Gastroesophageal sphincter (tissue), 4 donors: ENCODE results near the gene TSPO2. TPM values are rescaled to one million over a fixed set of nuclear protein-coding genes. Genes with fewer than 3 reads are reported as not detected.

Source experiments
- ATAC-seq: fragments of 150-250 bp; one replicate; pipeline ENCODE4 v1.9.1; 2016; ENCODE audit warnings: mild to moderate bottlenecking, moderate library complexity
- H3K27ac ChIP-seq, 4 donors: fragments of 200-600 bp; sonication (generic) in 3 of 4; 1 replicate in 3 of 4; 2 replicates in 1 of 4; pipeline ENCODE4 v1.5.1; 2016 to 2019
- H3K27me3 ChIP-seq: fragments of 200-600 bp; sonication (generic); one replicate; pipeline ENCODE4 v1.5.1; 2019
- H3K36me3 ChIP-seq, 2 donors: fragments of 200-600 bp; sonication (generic); one replicate each; pipeline ENCODE4 v1.5.1; 2019; ENCODE audit warnings: control low read depth in 1 of 2
- H3K4me1 ChIP-seq, 3 donors: fragments of 200-600 bp; sonication (generic); 1 replicate in 2 of 3; 2 replicates in 1 of 3; pipeline ENCODE4 v1.5.1; 2016 to 2019; ENCODE audit warnings: control low read depth in 2 of 3
- H3K4me3 ChIP-seq, 2 donors: fragments of 200-600 bp; sonication (generic); one replicate each; pipeline ENCODE4 v1.5.1; 2019; ENCODE audit warnings: mild to moderate bottlenecking in 1 of 2, moderate library complexity in 1 of 2
- H3K9me3 ChIP-seq, 3 donors: fragments of 200-600 bp; sonication (generic); one replicate each; pipeline ENCODE4 v1.5.1; 2017 to 2019; ENCODE audit warnings: control low read depth in 2 of 3
- CTCF ChIP-seq, 4 experiments: fragments of 200-600 bp in 2 of 4; fragments of 450-650 bp in 2 of 4; sonication (generic) in 1 of 4; IDR thresholded peaks; one replicate each; pipeline ENCODE4 v1.5.1; 2017 to 2019; ENCODE audit warnings: antibody characterized with exemption in 4 of 4, mild to moderate bottlenecking in 2 of 4, moderate library complexity in 2 of 4
- EP300 ChIP-seq: sonication (generic); formaldehyde crosslinking; IDR thresholded peaks from one replicate; pipeline ENCODE4 v1.6.1; 2017; ENCODE audit warnings: antibody characterized with exemption, mild to moderate bottlenecking
- POLR2A ChIP-seq, 2 donors: fragments of 450-650 bp; IDR thresholded peaks; one replicate each; pipeline ENCODE4 v1.6.1; 2017; ENCODE audit warnings: antibody characterized with exemption in 2 of 2, mild to moderate bottlenecking in 2 of 2, moderate library complexity in 1 of 2
- POLR2AphosphoS5 ChIP-seq: sonication (generic); formaldehyde crosslinking; IDR thresholded peaks from one replicate; pipeline ENCODE4 v1.6.1; 2017; ENCODE audit warnings: antibody characterized with exemption
- WGBS, 2 donors: methylation state at CpG; one replicate each; pipeline ENCODE4 v1.1.5; 2018; ENCODE audit warnings: low coverage in 1 of 2; 5-methylcytosine and 5-hydroxymethylcytosine counted together
- total RNA-seq, 4 donors: library from RNA; depleted of rRNA; stranded (reverse); fragments of >200 nt; gene quantifications; one replicate each; pipeline ENCODE4 v1.1.0, GENCODE V29; 2016

The TSPO2 gene
- total RNA-seq, 4 donors from 2014 or later = not detected

DNA sequence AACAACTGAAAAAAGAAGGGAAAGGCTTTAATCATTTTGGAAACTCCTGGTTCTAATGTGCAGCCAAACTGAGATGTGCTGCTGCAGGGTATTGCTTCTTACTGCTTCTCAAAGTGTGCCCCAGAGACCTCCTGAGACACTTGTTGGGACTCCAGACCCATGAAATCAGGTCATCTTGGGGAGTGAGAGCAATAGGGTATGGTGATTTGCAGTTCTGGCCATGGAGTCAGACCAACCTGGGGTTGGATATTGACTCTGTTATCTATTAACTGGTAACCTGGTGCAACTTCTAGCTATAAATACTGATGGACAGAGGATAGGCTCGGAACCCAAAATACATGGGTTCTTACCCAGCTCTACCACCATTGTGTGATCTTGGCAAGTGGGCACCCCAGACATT is 3.8 kb downstream of the TSPO2 start:
- ATAC-seq = no peak
- peaks cover 0 to 7% of the 10 kb centered on the region in 2 donors for H3K36me3 ChIP-seq
- WGBS, 2 donors = 92 to 100% methylated on average over 1 of the region's 1 CpG

GRCh38 chr6:41047306-41047705 is 5.0 kb downstream of the TSPO2 start:
- TF ChIP-seq POLR2AphosphoS5 = no peak
- TF ChIP-seq CTCF (IDR thresholded peaks at IDR 0.05) = no peak
- no peak for TF ChIP-seq POLR2A (IDR thresholded peaks at IDR 0.05)
- TF ChIP-seq EP300 = no peak
- ATAC-seq = no peak
- H3K4me3 ChIP-seq = no peak overlapping the region
- no peak overlapping the region for H3K27ac ChIP-seq
- H3K27me3 ChIP-seq = no peaks in the 10 kb centered on the region
- H3K36me3 ChIP-seq = peaks cover 0 to 7% of the 10 kb centered on the region in 2 donors
- no peaks in the 10 kb centered on the region for H3K4me1 ChIP-seq
- WGBS, 2 donors = 100% methylated on average over 1 to 2 of the region's 2 CpGs
- no peaks in the 10 kb centered on the region for H3K9me3 ChIP-seq

More for the DNA sequence above, 3.8 kb downstream of the TSPO2 start:
- Histone ChIP-seq H3K27me3 (no peaks in the 10 kb centered on the region), H3K4me3 (no peak overlapping the region), H3K27ac (no peak overlapping the region), H3K4me1 (no peaks in the 10 kb centered on the region), H3K9me3 (no peaks in the 10 kb centered on the region)
- TF ChIP-seq POLR2A (IDR thresholded peaks at IDR 0.05) = no peak
- no peak for TF ChIP-seq CTCF (IDR thresholded peaks at IDR 0.05)
- TF ChIP-seq POLR2AphosphoS5 = no peak
- TF ChIP-seq EP300 = no peak

DNA sequence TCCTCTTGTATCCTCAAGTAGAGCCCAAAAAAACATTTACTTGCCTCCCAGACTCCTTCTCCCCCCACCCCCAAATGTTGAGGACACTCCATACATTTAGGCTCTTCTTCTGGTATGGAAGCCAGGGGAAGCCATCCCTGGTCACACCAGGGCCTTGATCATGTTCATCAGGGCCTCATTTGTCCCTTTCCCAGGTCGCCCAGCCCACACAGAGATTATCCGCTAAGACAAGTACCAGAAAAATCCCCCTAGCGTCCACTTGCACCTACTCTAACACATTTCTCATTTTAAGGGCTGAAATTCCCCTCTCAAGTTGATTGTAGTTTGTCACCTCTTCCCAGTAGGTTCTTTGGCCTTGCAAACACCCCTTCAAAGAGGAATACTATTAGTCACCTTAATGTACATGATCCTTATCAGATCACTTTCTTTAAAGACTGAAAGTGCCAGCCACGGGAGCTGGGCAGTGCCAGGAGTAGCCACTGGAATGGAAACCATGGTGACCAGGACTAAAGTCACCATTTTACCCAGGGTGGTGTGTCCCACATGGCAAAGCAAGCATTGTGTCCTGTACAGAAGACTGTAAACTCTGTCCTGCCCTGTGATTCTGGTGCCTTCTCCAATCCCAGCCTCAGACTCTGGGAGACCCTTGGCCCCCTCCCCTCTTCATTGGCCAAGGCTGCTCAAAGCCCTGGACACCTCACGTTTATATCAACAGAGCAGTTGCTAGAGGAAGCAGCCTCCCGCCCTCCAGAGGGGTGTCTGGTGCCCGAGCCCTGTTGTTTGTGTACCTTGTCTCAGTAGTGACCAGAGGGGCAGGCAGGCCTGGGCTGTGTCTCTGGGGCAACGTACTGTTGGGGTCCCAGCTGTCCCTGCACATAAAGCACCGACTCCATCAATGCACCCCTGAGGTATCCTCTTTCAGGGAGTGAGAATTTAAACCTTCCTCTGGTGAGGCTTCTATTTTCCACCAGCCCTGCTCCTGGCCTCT is 5.8 kb downstream of the TSPO2 start:
- no peaks in the 10 kb centered on the region for H3K9me3 ChIP-seq
- H3K4me1 ChIP-seq = peaks cover 0 to 5% (median 0%) of the 10 kb centered on the region in 3 donors
- no peak overlapping the region for H3K27ac ChIP-seq
- H3K36me3 ChIP-seq = peaks cover 0 to 7% of the 10 kb centered on the region in 2 donors
- WGBS, 2 donors = 50 to 53% methylated on average over 2 to 4 of the region's 9 CpGs
- no peak overlapping the region for H3K4me3 ChIP-seq
- ATAC-seq = no peak
- no peaks in the 10 kb centered on the region for H3K27me3 ChIP-seq
- no peak for TF ChIP-seq EP300
- no peak for TF ChIP-seq POLR2AphosphoS5
- TF ChIP-seq CTCF (IDR thresholded peaks at IDR 0.05) = no peak
- no peak for TF ChIP-seq POLR2A (IDR thresholded peaks at IDR 0.05)

DNA sequence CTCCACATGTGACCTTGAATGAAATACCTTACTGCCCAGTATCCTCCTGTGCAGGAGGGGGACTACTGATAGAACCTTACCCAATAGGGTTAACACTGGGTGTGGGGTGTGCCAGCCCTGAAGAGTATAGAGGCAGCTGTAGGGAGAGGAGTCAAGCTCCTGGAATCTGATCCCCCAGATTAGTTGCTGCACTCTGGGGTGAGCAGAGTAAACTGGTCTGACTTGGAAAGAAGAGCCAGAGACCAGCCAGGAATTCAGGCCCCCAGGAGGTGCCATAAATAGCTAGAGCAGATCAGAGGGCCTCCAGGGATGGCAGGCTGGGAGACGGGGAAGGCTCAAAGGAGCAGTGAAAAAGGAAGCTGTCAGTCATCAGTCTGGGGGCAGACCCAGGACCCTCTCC is 7.3 kb downstream of the TSPO2 start:
- no peak for ATAC-seq
- no peak overlapping the region for H3K27ac ChIP-seq

DNA sequence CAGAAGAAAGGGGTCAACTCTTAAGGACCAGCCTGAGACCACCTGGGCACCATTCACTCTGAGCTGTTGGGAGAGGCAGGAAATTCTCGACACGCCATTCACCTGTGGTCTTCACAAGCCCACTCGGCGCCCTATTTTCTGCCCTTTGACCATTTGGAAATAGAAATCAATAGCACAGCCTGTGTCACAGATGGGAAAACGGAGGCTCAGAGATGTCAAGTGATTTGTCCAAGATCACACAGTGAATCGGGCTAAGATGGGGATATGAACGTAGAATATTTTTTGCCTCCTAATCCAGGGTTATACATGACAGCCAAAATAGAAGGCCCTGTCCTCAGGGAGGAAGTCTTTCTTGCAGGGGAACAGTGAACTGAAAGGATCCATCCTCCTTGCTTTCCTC is 7.7 kb downstream of the TSPO2 start:
- WGBS, 2 donors = 74 to 80% methylated on average over 5 to 7 of the region's 7 CpGs
- ATAC-seq = no peak
- H3K36me3 ChIP-seq = no peaks in the 10 kb centered on the region
- H3K27ac ChIP-seq = no peak overlapping the region
- H3K27me3 ChIP-seq = no peaks in the 10 kb centered on the region
- H3K9me3 ChIP-seq = no peaks in the 10 kb centered on the region
- TF ChIP-seq POLR2A (IDR thresholded peaks at IDR 0.05) (no peak), CTCF (IDR thresholded peaks at IDR 0.05) (no peak), POLR2AphosphoS5 (no peak), EP300 (no peak)
- no peak overlapping the region for H3K4me3 ChIP-seq
- H3K4me1 ChIP-seq = peaks cover 0 to 19% (median 0%) of the 10 kb centered on the region in 3 donors

More for the DNA sequence above, 7.3 kb downstream of the TSPO2 start:
- H3K27me3 ChIP-seq = no peaks in the 10 kb centered on the region
- no peak for TF ChIP-seq POLR2A (IDR thresholded peaks at IDR 0.05)
- peaks cover 0 to 15% (median 0%) of the 10 kb centered on the region in 3 donors for H3K4me1 ChIP-seq
- WGBS, 2 donors = 56% methylated on average over 1 of the region's 1 CpG; no CpG with 5 or more reads in 1 of the 2 donors
- no peaks in the 10 kb centered on the region for H3K9me3 ChIP-seq
- no peaks in the 10 kb centered on the region for H3K36me3 ChIP-seq
- H3K4me3 ChIP-seq = no peak overlapping the region
